Epithelial cell of prostate (primary cell): ENCODE results near the gene MBTPS1.
A peak's percentile ranks its signal among the peaks of the same experiment; 100 is the strongest.

Source experiments
- DNase-seq: peaks from one replicate; pipeline ENCODE4 v3.0.0-alpha.2; 2011; ENCODE audit warnings: low read depth, low spot score
- H3K27ac ChIP-seq: fragments of 450-650 bp; 2 replicates; pipeline ENCODE4 v1.5.1; 2017; ENCODE audit warnings: mild to moderate bottlenecking

Gene MBTPS1

GRCh38 chr16:84020353-84020752 is 96.4 kb downstream of the MBTPS1 start:
- H3K27ac ChIP-seq, result no peak overlapping the region
- DNase-seq, result no peak

GRCh38 chr16:84018710-84019109 is 98.0 kb downstream of the MBTPS1 start:
- no peak overlapping the region for H3K27ac ChIP-seq

GRCh38 chr16:84016477-84016876 is 100.3 kb downstream of the MBTPS1 start:
- DNase-seq, result no peak
- no peak overlapping the region for H3K27ac ChIP-seq

More at GRCh38 chr16:84018710-84019109, 98.0 kb downstream of the MBTPS1 start:
- no peak for DNase-seq

- DNase-seq, result no peak
- H3K27ac ChIP-seq, result no peak overlapping the region
These were observed 101.3 kb downstream of the MBTPS1 start for GRCh38 chr16:84015399-84015798.

GRCh38 chr16:84014570-84015327 is 102.0 kb downstream of the MBTPS1 start:
- no peak for DNase-seq
- no peak overlapping the region for H3K27ac ChIP-seq

- peak; percentile 97 for DNase-seq
- H3K27ac ChIP-seq, result no peak overlapping the region
These were observed 102.8 kb downstream of the MBTPS1 start for GRCh38 chr16:84013787-84014569.

DNA sequence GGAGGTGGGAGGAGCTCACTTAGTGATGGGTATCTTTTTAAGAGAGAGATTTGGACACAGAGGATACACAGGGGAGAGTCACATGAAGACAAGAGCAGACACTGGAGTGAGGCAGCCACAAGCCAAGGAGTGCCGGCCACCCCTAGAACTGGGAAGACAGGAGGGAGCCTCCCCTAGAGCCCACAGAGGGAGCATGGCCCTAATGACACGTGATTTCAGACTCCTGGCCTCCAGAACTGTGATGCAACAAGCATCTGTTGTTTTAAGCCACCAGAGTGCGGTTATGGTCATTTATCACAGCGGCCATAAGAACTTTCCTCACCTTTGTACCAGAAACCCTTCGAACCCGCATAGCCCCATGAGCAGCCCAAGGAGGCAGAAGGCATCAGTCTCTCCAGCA is 107.5 kb downstream of the MBTPS1 start:
- DNase-seq, result no peak
- no peak overlapping the region for H3K27ac ChIP-seq

GRCh38 chr16:84007965-84008364 is 108.8 kb downstream of the MBTPS1 start:
- DNase-seq, result no peak
- no peak overlapping the region for H3K27ac ChIP-seq

DNA sequence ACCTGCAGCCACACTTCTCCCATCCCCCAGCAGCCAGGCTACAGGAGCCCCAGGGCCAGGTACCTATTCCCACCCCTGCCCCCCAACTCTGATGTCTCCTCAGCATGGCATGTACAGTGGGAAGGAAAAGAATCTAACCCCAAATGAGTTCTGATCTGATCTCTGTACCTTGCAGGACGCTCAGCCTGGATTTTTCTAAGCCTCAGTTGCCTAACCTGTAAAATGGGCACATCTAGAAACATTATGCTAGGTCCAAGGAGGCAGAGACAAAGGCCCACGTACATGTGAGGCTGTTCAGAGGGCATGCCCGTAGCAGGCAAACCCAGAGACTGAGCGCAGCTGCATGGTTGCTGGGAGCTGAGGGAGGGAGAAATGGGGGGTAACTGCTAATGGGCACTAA is 109.2 kb downstream of the MBTPS1 start:
- no peak overlapping the region for H3K27ac ChIP-seq
- DNase-seq, result no peak

DNA sequence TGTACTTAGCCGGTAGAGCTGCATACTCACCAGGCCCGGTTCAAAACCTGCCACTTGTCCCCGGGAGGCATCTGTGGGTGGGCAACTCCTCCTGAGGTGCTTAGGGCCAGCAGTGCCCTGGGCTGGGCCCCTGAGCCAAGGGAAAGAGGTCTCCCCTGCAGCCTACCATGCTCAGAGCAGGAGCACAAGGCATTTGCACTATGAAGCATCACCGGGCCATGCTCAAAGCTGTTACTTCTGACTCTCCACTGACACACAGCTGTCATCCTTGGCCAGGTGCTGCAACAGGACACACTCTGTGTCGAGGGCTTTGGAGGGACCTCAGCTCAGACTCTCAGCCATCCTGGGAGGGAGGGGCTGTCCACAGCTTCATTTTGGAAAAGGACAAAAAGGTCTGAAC is 111.4 kb downstream of the MBTPS1 start:
- no peak for DNase-seq
- no peak overlapping the region for H3K27ac ChIP-seq

DNA sequence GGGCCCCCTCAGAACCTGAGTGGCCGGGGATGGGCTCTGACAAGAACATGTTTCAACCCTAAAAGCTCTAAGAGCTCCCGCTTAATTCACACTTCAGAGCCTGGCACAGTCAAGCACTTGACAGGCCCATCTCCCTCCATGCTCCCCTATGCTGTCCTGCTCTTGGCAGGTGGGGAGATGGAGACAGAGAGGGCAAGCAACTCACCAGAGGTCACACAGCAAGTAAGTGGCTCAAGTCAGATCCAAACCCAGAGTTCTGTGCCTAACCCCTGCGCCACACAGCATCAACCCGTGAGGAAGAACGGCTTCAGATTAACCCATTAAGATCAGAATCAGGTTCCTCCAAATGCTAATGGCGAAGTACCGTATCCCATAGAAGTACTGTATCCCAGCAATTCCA is 112.3 kb downstream of the MBTPS1 start:
- DNase-seq, result no peak
- no peak overlapping the region for H3K27ac ChIP-seq
